Measurements from ENCODE around the gene MAP3K13. TPM values are rescaled to one million over a fixed set of nuclear protein-coding genes. Genes with fewer than 3 reads are reported as not detected.

MAP3K13 gene
- total and polyA plus RNA-seq, 2 of the 13 experiments (the other 11 are each of a cell fraction or from before 2014, with no cell fraction given): 24.2 to 26.5 TPM

- ATAC-seq (no peak), FAIRE-seq (no peak), DNase-seq (ENCODE audit: low spot score) (no peak)
- H3K9ac ChIP-seq (ENCODE audit: insufficient read depth, low read depth, low read length): no peak overlapping the region
- no peak overlapping the region for H3K4me2 ChIP-seq (ENCODE audit: low read depth, low read length)
- H3K79me2 ChIP-seq (ENCODE audit: insufficient read depth, low read length): no peaks in the 10 kb centered on the region
- H3K36me3 ChIP-seq (replicated peaks in 1 of 2; ENCODE audit: control insufficient read depth in 1 of 2, insufficient read depth in 2 of 2, low read length in 2 of 2): peaks cover 17 to 67% of the 10 kb centered on the region in 2 experiments
- no peaks in the 10 kb centered on the region for H3K9me3 ChIP-seq (ENCODE audit: low read length)
- in situ Hi-C loops (cut with HindIII; ENCODE audit: extremely low pct_ligation_motif_present, low pct_unique_long_range_greater_than_20kb) (no loop called here), intact Hi-C loops (cut with micrococcal nuclease; ENCODE audit: unreplicated experiment) (no loop called here)
- no peak overlapping the region for H3K27ac ChIP-seq (ENCODE audit: extremely low read length, insufficient read depth, low read length)
- H3K4me1 ChIP-seq (ENCODE audit: insufficient read depth, low read length): no peaks in the 10 kb centered on the region
- H4K20me1 ChIP-seq (ENCODE audit: insufficient read depth, low read length): no peaks in the 10 kb centered on the region; the same call in 1 of the 2 replicates
- H3K27me3 ChIP-seq (ENCODE audit: control insufficient read depth in 1 of 2, insufficient read depth in 2 of 2, low read length in 2 of 2): no peaks in the 10 kb centered on the region
- no peak overlapping the region for H3K4me3 ChIP-seq (replicated peaks in 1 of 3; ENCODE audit: insufficient read depth in 1 of 3, low read depth in 2 of 3, low read length in 3 of 3)
- 96% methylated on average over 3 of the region's 3 CpGs for WGBS (ENCODE audit: low lambda C conversion rate)
- no TSS peak for BruUV-seq (replicated peaks)
- ChIA-PET CTCF (ENCODE audit: low intra/inter-chr PET ratio, low total read pairs) (no interaction called here), POLR2A (no interaction called here)
- TF ChIP-seq FOXJ3 (CRISPR knock-in tag; IDR thresholded peaks at IDR 0.05; ENCODE audit: borderline replicate concordance): no peak
- no peak for TF ChIP-seq KLF16 (CRISPR knock-in tag; IDR thresholded peaks at IDR 0.05)
- no peak for TF ChIP-seq NFYC (CRISPR knock-in tag; IDR thresholded peaks at IDR 0.05)
- TF ChIP-seq HNRNPLL (IDR thresholded peaks at IDR 0.05; ENCODE audit: low read depth, low read length, poor library complexity, severe bottlenecking): no peak
- TF ChIP-seq ZNF607 (CRISPR knock-in tag; IDR thresholded peaks at IDR 0.05; ENCODE audit: borderline replicate concordance): no peak
- no peak for TF ChIP-seq STAT5B (CRISPR knock-in tag; IDR thresholded peaks at IDR 0.05)
- TF ChIP-seq ZNF557 (CRISPR knock-in tag; IDR thresholded peaks at IDR 0.05): no peak
- TF ChIP-seq SMC3 (IDR thresholded peaks at IDR 0.05; ENCODE audit: low read length): no peak
- no peak for TF ChIP-seq ZNF12 (CRISPR knock-in tag; IDR thresholded peaks at IDR 0.05)
- no peak for TF ChIP-seq MBD4 (IDR thresholded peaks at IDR 0.05; ENCODE audit: borderline replicate concordance, low read length)
- H2AFZ ChIP-seq (ENCODE audit: low read length): no peak overlapping the region
Measured at GRCh38 chr3:185469542-185469941, 106.6 kb downstream of the MAP3K13 start.

GRCh38 chr3:185470323-185470722 lies 107.4 kb downstream of the MAP3K13 start:
- WGBS (ENCODE audit: low lambda C conversion rate): 97% methylated on average over 3 of the region's 3 CpGs
- CTCF ChIA-PET (ENCODE audit: low intra/inter-chr PET ratio, low total read pairs): no interaction called here
- intact Hi-C loops (cut with micrococcal nuclease; ENCODE audit: unreplicated experiment): no loop called here
- TF ChIP-seq GTF3A (CRISPR knock-in tag; conservative IDR thresholded peaks at IDR 0.05) (no peak), ZNF12 (CRISPR knock-in tag; IDR thresholded peaks at IDR 0.05) (no peak), FOXM1 (CRISPR knock-in tag; IDR thresholded peaks at IDR 0.05) (no peak), RBM39 (IDR thresholded peaks at IDR 0.05; ENCODE audit: low read depth, low read length, poor library complexity, severe bottlenecking) (no peak), IRX3 (CRISPR knock-in tag; IDR thresholded peaks at IDR 0.05; ENCODE audit: borderline replicate concordance, low read depth) (no peak), SIX4 (CRISPR knock-in tag; IDR thresholded peaks at IDR 0.05) (no peak), BCLAF1 (IDR thresholded peaks at IDR 0.05) (no peak)

More at GRCh38 chr3:185470323-185470722, 107.4 kb downstream of the MAP3K13 start:
- no peak for FAIRE-seq
- Histone ChIP-seq H3K4me1 (ENCODE audit: insufficient read depth, low read length) (no peaks in the 10 kb centered on the region), H3K27ac (ENCODE audit: extremely low read length, insufficient read depth, low read length) (no peak overlapping the region), H3K79me2 (ENCODE audit: insufficient read depth, low read length) (no peaks in the 10 kb centered on the region), H3K9ac (ENCODE audit: insufficient read depth, low read depth, low read length) (no peak overlapping the region), H3K27me3 (ENCODE audit: control insufficient read depth in 1 of 2, insufficient read depth in 2 of 2, low read length in 2 of 2) (no peaks in the 10 kb centered on the region), H3K36me3 (replicated peaks in 1 of 2; ENCODE audit: control insufficient read depth in 1 of 2, insufficient read depth in 2 of 2, low read length in 2 of 2) (peaks cover 18 to 69% of the 10 kb centered on the region in 2 experiments), H3K4me3 (replicated peaks in 1 of 3; ENCODE audit: insufficient read depth in 1 of 3, low read depth in 2 of 3, low read length in 3 of 3) (no peak overlapping the region), H2AFZ (ENCODE audit: low read length) (no peak overlapping the region), H4K20me1 (ENCODE audit: insufficient read depth, low read length) (no peaks in the 10 kb centered on the region; the same call in 1 of the 2 replicates), H3K9me3 (ENCODE audit: low read length) (no peaks in the 10 kb centered on the region), H3K4me2 (ENCODE audit: low read depth, low read length) (no peak overlapping the region)
- DNase-seq (ENCODE audit: low spot score): no peak
- in situ Hi-C loops (cut with HindIII; ENCODE audit: extremely low pct_ligation_motif_present, low pct_unique_long_range_greater_than_20kb): no loop called here
- no peak for ATAC-seq
- BruUV-seq (replicated peaks): no TSS peak
- POLR2A ChIA-PET: no interaction called here

Data from HepG2 (cell line).